Stimulated activated CD4-positive, alpha-beta T cell treated with anti-CD3 and anti-CD28 coated beads, TNF-alpha, amount 100 ng/mL, for 1 hour (primary cell): ENCODE measurements around the gene STK10.
"Not testable (repeated sequence)": the region's sequence is repeated elsewhere in the genome, so short reads cannot be mapped to it uniquely, and the experiment has no call there.

Source experiments
- DNase-seq, 3 donors: peaks; one replicate each; pipeline ENCODE4 v3.0.0-alpha.2; 2020; ENCODE audit warnings: low read depth in 3 of 3, low spot score in 1 of 3

The STK10 gene

DNA sequence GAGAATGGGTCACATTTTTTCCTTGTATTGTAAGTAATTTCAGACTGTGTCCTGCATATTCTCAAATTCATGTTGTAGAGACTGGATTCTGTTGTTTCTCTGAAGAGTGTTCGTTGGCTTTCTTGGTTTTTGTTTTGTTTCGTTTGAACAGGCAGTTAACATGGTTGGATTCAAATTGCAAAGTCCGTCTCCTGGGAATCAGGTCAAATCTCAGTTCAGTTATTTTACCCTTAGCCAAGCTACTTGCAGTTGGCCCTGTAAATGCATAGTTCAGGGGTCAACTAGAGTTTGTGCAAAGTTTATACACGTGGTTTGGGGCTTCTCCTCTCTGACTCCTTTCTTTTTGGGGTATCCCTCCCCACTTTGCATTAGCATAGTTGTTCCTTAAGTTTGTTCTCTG is 159.9 kb downstream of the STK10 start:
- DNase-seq = no peak

DNA sequence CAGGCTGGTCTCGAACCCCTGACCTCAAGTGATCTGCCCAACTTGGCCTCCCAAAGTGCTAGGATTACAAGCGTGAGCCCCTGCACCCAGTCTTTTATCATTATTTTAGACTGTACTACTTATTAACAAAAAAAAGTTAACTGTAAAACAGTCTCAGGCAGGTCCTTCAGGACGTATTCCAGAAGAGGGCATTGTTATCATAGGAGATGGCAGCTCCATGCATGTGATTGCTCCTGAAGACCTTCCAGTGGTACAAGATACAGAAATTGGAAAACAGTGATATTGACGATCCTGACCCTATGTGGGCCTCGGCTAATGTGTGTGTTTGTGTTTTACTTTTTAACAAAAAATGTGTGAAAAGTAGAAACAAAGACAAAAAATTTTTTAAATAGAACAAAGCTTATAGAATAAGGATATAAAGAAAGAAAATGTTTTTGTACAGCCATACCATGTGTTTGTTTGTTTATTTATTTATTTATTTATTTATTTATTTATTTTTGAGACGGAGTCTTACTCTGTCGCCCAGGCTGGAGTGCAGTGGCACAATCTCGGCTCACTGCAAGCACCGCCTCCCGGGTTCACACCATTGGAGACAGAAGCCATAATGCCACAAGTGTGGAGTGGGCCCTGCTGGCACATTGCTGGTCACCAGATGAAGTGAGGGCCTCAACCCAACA is 167.8 kb downstream of the STK10 start:
- not testable (repeated sequence) for DNase-seq

DNA sequence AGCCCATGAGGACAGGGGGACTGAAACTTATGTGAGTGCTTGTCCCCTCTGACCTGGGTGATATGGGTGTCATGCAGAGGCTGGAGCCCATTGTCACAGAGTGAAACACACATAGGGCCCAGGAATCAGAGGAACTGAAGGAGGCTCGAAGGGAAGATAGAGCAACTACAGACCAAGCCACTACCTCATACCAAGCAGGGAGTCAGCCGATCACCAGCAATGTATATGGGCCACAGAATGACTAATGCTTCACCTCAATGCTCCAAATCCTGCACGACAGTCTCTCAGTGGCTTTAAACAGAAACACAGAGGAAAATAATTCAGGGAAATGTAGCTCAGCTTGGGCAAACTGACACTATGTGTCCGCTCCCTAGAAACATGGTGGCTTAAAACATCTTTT is 172.7 kb downstream of the STK10 start:
- no peak for DNase-seq

DNA sequence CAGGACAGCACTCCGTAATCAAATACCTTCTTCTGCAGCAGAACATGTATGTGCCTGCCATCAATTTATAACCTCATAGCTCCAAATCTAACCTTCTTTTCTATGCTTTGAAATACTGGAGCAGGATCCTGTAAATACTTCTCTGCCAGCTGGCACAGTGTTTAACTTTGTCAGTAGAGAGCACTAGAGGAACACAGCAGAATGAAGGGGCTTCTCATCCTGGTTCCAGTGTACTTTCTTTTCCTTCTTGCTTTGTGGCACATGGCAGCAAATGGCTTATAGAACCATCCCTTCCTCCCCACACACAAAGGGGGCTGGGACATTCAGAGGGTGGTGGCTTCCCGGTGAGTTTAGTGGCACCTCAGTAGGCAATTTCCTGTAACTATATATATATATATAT is 177.7 kb downstream of the STK10 start:
- DNase-seq = no peak

DNA sequence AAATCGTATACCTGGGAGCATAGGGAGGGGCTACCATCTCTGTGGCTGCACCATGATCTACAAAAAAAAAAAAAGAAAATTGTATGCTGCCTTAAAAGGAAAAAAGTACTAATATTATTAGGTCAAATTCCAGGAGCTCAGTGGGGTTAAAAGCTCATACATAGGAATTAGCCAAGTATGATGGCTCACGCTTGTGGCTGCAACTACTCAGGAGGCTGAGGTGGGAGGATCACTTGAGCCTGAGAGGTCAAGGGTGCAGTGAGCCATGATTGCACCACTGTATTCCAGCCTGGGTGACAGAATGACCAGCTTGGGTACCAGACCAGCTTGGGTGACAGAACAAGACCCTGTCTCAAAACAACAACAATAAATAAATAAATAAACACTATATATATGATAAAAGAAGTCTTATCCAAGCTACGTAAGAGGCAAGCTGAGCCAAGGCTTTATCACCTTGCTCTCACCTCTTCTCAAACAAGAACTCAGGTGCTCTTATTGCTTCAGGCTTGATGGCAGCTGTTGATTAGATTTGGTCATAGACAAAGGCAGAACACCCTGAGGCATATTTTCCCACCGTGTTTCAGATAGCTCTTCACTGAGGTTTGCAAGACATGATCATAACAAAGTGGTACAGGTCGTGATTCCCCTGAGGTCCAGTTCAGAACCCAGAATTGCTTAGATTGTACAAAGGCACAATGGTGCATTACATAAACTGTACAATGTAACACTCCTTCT is 178.3 kb downstream of the STK10 start:
- DNase-seq = no peak

DNA sequence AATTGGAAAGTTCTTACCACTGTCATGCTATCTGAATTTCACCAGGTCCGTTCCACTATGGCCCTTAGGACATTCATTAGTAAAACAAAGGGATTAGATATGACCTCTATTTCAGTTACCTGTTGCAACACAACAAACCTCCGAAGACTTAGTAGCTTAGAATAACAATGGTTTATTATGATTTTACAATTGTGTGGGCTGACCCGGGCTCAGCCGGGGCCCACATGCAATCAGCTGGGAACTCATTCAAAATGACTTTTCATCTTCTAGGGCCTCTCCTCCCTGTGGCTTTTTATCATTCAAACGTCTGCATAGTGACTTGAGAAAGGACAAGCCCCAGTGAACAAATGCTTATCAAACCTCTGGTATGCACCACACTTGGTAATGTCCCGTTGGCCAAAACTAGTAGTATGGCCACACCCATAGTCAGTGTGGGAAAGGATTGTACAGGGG is 179.3 kb downstream of the STK10 start:
- DNase-seq = no peak

DNA sequence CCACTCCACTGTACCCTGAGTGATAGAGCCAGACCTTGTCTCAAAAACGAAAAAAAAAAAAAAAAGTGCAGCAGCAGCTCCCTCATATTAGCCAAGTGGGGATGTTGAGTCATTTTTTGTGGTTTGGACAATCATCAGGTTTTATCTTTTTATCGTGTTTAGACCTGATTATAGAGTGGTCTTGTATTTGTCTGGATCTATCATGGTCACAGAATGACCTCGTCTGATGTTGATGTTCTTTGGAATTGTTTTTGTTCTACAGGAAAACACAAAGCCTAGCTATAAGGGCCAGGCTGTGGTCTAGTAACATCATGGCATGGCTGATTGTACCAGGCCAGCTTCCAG is 179.9 kb downstream of the STK10 start:
- DNase-seq = no peak

DNA sequence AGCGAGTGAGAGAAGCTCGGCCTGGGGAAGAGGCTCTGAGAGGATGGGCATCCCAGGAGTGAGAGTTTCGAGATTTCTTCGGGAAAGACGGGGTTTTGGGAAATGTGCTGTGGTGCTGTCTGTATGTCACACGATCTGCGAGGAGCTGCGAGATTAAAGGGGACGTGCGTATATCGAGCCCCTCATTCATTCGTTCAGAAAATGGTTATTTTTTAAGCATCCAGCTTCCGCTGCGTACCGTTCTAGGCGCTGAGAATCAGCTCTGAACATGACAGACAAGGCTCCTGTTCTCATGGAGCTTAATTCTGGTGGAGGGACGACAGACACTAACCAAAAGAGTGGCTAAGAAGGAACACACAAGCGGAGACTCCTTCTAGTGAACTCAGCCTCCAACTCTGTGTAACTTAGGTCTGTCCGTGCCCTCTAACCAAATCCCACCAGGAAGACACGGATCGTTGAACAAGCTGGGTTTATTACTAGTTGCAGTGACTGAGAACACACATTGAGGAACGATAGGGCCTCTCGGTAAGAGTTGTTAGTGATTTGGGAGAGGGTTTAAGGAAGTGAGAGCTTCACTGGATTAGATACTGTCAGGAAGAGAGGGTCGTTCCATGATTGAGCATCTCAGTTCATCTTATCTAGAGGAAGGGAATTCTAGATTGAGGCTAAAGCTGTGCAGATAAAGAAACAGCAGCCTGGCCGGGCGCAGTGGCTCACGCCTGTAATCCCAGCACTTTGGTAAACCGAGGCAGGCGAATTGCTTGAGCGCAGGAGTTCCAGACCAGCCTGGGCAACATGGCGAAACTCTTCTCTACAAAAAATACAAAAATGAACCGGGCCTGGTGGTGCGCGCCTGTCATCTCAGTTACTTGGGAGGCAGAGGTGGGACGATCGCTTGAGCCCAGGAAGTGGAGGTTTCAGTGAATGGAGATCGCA is 180.6 kb downstream of the STK10 start:
- no peak for DNase-seq

DNA sequence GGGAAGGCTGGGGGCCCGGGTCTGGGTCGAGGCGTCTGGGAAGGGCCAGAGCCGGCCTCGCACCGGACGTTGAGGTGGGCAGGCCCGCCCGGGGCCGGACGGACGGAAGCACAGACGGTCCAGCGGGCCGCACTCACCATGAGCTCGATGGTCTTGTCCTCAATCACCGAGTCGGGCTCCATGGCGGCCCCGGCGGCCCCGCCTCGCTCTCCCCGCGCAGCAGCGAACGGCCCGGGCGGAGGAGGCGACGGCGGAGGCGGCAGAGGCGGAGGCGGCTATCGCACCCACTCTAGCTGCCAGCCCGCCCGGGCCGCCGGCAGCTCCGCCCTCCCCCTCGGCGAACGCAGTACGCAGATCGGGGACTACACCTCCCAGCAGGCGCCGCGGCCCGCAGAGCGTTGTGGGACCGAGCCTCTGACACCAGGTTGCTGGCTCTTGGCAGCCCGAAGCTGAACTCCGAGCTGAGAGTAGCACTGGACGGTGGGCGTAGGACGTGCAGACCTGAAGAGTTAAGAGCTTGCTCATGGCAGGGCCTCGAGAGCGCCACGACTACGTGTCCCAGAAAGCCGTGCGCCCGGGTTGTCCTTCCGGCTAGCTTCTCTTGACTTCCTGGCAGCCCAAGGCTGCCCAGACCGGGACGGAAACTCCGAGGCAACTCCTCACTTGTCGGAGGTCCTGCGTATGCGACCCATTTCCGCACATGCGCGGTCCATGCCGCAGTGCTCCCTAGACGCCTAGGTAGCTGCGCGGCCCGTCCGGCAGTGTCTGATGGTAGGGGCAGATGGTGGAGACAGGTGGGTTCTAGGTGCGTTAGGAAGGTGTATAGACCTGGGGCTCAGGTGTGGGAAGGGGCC is 181.5 kb downstream of the STK10 start, which contains the start of gene FBXW11:
Gene FBXW11, minus strand, starts transcription at position 318 of the 854 bp plus-strand sequence. Its CDS starts 136 bp downstream, at position 182.
- DNase-seq = peak; percentile 83 to 89 (median 87)

DNA sequence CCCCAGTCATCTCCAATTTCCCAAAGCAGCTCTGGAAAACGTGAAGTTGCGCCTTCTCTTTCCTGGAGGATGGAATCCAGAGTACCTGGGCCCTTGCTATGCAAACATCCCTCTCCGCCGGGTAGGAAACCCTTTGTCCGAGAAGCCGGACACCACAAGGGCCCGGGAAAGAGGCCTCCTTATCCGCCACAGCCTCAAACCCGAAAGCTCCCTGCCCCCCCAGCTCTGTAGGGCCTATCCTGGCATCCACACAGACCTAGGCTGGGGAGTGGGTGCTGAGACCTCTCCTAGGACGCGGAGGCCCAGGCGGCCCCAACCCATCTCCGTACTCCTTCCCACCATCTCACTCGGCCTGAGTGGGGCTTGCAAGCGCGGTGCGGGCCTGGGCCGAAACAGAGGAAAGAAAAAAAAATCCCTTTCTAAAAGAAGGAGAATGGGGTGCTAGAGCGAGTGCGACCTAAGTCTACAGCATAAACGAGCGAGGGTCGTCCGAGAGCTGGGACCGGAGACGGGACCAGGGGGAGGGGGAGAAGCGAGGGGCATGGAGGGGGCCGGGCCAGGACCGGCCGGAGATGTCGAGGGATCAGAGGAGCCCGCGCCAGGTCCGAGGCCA is 182.2 kb downstream of the STK10 start:
- DNase-seq = peak in 1 of 3 donors; percentile 20

DNA sequence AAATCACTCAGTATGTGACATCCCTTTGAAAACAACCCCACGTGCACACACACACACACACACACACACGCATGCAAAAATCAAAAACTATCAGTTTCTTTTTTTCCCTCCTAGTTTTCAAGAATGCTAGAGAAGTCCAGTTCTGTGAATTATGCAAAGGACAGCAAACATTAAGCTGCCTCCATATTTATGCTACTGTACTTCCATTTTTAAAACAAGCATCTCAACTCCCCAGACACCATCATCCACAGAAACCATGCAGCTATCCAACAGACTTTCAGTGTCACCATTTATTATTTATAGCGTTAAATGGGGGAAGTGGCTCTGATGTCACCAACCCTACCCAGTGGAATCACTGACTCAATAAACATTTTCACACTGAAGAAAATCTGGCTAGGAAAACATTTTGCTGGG is 183.2 kb downstream of the STK10 start:
- no peak for DNase-seq

DNA sequence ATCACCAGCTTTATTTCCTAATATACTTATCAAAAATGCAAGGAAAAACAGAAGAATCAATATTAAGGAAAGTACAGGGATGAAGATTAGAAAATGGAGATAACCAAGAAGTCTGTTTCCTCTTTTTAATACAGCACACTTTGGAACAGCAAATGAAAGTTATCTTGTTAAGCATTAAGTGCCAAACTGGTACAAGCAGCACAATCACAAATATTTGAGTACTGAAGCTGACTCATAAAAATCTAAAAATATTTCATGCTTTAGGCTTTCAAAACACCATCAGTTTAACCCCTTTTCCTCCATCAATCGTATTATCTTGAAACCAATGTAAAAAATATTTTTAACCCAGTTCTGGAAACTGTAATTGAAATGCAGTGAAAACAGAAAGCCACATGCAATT is 184.3 kb downstream of the STK10 start:
- DNase-seq = no peak

DNA sequence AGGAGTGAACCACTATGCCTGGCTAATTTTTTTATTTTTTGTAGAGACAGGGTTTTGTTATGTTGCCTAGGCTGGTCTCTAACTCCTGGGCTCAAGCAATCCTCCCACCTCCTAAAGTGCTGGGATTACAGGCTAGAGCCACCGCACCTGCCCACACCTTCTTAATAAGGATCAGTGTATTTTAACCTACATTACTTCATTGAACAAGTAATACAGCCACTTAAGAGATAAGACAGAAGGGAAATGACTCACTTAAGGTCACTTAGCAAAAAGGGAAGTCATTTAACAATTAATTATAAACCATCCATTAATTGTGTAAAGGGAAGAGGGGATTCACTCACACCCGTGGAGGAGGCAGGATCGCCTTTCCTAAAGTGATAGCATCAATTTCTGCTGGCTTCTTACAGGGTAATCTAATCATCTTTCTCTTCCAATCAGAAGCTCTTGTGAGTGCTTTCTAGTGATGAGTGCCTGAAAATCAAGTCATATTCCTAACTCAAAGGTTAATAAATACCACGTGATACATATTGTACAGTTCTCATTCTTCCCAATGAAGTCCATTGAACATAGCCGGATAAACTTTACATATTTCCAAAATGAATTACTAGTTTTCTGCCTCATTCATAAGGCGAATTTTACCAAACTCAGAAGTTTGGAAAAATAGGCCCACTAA is 185.0 kb downstream of the STK10 start:
- DNase-seq = no peak

DNA sequence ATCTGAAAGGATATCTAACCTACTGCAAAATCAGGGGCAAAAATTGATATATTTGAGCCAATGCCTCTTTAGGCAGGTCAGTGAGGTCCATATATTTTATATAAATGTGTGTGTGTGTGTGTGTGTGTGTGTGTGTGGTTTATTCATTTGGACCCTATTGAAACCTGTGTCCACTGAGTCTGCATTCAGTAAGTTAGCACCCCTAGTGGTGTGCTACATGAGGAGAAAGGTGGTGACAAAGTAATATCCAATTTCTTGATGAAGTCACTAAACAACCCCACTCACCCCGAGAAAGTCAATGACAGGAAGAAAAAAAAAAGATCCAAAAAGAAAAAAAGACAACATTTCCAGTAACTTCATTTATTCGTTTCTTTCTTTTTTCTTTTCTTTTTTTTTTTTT is 185.7 kb downstream of the STK10 start:
- DNase-seq = no peak

DNA sequence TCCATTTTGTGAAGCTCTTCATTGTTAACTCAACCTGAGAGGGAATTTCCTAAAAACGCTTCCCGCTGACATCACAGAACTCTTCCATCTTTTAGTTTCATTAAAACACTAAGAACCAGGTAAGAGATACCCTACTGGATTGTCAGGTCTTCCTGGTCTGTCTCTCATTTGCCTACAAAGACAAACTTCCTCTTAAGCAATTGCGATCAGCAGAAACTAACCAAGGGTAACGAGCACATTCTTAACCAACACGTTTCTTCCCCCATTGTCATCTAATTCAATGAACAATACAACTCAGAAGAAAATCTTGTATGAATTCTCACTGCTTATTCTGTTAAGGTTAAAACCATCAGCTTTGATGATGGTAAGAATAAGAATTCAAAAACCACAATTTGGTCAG is 188.1 kb downstream of the STK10 start:
- no peak for DNase-seq

DNA sequence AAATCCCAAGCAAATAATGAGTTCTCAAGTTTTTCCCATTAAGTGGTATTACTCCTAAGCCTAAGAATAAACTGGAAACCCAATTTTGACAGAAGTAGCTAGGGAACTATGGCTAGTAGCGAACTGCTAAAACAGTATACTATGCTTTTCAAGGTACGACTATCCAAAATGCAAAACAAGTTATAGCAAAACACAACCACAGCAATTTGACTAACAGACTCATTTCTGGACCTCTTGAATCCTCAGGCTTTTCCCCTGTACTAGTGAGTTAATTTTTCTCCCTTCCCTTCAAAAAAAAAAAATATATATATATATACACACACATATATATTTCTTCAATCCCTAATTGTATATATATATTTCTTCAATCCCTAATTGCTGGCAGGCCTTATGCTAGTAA is 188.9 kb downstream of the STK10 start:
- DNase-seq = no peak

DNA sequence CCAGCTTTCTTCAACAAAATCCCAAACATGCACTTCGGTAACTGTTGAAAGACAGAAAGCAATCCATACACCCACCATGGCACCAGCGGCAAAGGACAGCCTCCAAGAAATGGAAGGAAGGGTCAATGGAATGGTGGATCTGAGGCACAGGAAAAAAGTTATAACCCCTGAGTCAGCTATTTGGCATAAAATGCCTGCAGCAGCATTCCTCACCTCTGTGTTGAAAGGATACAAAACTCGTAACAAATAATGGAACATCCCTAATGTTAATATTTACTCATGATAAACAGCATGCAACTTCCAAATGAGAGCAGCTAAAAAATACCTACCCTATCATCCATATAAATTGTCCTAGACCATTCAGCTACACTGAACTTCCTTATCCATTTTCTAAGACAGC is 191.0 kb downstream of the STK10 start:
- DNase-seq = no peak

DNA sequence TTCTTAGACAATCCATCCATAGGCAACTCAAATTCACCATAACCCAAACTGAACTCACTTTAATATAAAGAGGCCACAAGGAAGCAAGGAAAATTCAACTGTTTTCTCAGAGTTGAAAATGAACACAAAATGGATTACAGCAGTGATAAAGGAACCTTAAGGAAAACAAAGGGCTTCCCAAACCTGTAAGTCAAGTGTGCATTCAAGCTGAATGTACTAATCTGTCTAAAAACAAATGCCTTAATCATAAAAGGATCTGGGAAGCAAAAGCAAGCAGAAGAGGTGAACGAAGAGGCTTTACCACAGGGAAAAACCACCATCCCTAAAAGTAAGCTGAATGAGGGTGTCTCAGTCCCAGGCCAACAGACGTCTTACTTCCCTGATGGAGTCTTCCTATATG is 195.2 kb downstream of the STK10 start:
- no peak for DNase-seq

DNA sequence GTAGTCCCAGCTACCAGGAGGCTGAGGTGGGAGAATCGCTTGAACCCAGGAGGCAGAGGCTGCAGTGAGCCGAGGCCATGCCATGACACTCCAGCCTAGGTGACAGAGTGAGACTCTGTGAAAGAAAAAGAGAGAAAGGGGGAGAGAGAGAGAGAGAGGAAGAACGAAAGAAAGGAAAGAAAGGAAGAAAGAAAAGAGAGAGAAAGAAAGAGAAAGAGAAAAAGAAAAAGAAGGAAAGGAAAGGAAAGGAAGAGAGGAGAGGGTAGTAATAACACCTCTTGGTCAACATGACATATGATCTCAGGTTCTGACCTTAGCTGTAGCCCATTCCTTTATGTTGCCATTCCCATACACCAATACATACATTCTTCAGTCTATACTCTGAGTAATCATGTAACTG is 195.7 kb downstream of the STK10 start:
- no peak for DNase-seq
